Dedifferentiated amniotic fluid mesenchymal stem cell (primary cell): ENCODE measurements around the gene HES6.

Experiments
- DNase-seq: peaks from one replicate; pipeline ENCODE4 v3.0.0-alpha.2; 2016; ENCODE audit errors: extremely low spot score

The HES6 gene

GRCh38 chr2:238254095-238254723 lies 14.4 kb upstream of the HES6 start:
- DNase-seq, result no peak

GRCh38 chr2:238252766-238253630 lies 13.2 kb upstream of the HES6 start:
- no peak for DNase-seq

GRCh38 chr2:238251986-238252385 lies 12.1 kb upstream of the HES6 start:
- no peak for DNase-seq

- no peak for DNase-seq
Measured at GRCh38 chr2:238251331-238251730, 11.5 kb upstream of the HES6 start.

GRCh38 chr2:238250896-238251295 lies 11.1 kb upstream of the HES6 start:
- DNase-seq, result no peak

GRCh38 chr2:238247841-238248453 lies 8.1 kb upstream of the HES6 start:
- DNase-seq, result no peak

- DNase-seq, result no peak
Measured at GRCh38 chr2:238247002-238247822, 7.4 kb upstream of the HES6 start.

- DNase-seq, result no peak
Measured at GRCh38 chr2:238244151-238244550, 4.3 kb upstream of the HES6 start.

GRCh38 chr2:238243496-238244076 lies 3.7 kb upstream of the HES6 start:
- DNase-seq, result no peak

GRCh38 chr2:238242731-238243495 lies 3.1 kb upstream of the HES6 start:
- no peak for DNase-seq

GRCh38 chr2:238241970-238242369 lies 2.1 kb upstream of the HES6 start:
- no peak for DNase-seq

GRCh38 chr2:238240757-238241711 lies 1.2 kb upstream of the HES6 start:
- DNase-seq, result no peak

- no peak for DNase-seq
Measured at GRCh38 chr2:238239543-238239862, 335 bp downstream of the HES6 start.

GRCh38 chr2:238238766-238239542 lies 884 bp downstream of the HES6 start:
- no peak for DNase-seq

- DNase-seq, result no peak
Measured at GRCh38 chr2:238238311-238238765, 1.5 kb downstream of the HES6 start.

GRCh38 chr2:238237431-238238135 lies 2.3 kb downstream of the HES6 start:
- no peak for DNase-seq

- DNase-seq, result no peak
Measured at GRCh38 chr2:238236571-238236970, 3.3 kb downstream of the HES6 start.

GRCh38 chr2:238235856-238236255 lies 4.0 kb downstream of the HES6 start:
- DNase-seq, result no peak
